Fibroblast of skin of abdomen (primary cell): ENCODE data around the gene TINAG. TPM values are rescaled to one million over a fixed set of nuclear protein-coding genes. Genes with fewer than 3 reads are reported as not detected.

Experiments used
- DNase-seq: peaks from one replicate; pipeline ENCODE4 v3.0.0-alpha.2; 2013
- polyA plus RNA-seq, 2 experiments: library from polyadenylated mRNA; unstranded; fragments of 120-200 nt; gene quantifications; one replicate each; pipeline ENCODE4 v1.2.1, GENCODE V29; 2013; ENCODE audit not compliant: insufficient read length in 2 of 2

Gene TINAG, protein sequence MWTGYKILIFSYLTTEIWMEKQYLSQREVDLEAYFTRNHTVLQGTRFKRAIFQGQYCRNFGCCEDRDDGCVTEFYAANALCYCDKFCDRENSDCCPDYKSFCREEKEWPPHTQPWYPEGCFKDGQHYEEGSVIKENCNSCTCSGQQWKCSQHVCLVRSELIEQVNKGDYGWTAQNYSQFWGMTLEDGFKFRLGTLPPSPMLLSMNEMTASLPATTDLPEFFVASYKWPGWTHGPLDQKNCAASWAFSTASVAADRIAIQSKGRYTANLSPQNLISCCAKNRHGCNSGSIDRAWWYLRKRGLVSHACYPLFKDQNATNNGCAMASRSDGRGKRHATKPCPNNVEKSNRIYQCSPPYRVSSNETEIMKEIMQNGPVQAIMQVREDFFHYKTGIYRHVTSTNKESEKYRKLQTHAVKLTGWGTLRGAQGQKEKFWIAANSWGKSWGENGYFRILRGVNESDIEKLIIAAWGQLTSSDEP
- not detected for polyA plus RNA-seq (2013, experiment 1 of 2; ENCODE audit: insufficient read length)
- not detected for polyA plus RNA-seq (2013, experiment 2 of 2; ENCODE audit: insufficient read length)

DNA sequence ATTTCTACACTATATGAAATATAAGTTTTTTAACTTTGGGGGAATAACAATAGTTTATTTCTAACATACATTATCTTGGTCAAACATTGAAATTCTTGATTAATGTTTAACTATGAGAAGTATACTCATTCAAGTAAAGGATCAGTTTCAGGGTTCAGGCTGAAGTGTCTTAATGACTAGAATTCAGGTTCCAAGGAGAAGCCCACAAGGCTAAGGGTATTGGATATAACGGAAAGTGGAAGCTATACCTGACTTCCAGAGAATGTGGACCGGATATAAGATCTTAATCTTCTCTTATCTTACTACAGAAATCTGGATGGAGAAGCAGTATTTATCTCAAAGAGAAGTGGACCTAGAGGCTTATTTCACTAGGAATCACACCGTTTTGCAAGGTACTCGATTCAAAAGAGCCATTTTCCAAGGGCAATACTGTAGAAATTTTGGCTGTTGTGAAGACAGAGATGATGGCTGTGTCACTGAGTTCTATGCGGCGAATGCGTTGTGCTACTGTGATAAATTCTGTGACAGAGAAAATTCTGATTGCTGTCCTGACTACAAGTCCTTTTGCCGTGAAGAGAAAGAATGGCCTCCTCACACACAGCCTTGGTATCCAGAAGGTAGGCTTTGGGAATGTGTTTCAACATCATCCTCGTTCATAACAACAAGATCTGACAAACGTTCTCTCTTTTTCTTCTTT, at the start of gene TINAG:
TSS of gene TINAG (plus strand) at position 153 of the 697 bp plus-strand sequence. CDS start at position 263, 110 bp downstream.
- DNase-seq, result no peak

DNA sequence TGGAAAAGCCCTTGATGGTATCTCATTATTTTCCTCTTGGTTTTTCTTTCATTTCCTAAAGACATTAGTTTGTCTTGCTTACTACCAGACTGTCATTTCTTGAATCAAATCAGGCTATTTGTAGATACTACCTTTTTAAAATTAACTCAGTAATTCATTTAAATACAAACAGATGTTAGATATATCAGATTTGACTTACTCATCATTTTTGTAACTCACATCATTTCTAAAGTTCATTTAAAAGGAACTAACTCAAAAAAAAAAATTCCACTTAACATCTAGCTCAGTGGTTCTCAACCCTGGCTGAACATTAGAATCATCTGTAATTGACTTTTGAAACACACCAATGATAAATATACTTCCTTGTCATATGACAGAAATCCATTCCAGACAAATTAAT, 48.2 kb upstream of the TINAG start:
- no peak for DNase-seq

- no peak for DNase-seq
Observed at GRCh38 chr6:54262499-54262898, 45.7 kb upstream of the TINAG start.

- DNase-seq, result no peak
Observed at GRCh38 chr6:54262971-54263370, 45.3 kb upstream of the TINAG start.

DNA sequence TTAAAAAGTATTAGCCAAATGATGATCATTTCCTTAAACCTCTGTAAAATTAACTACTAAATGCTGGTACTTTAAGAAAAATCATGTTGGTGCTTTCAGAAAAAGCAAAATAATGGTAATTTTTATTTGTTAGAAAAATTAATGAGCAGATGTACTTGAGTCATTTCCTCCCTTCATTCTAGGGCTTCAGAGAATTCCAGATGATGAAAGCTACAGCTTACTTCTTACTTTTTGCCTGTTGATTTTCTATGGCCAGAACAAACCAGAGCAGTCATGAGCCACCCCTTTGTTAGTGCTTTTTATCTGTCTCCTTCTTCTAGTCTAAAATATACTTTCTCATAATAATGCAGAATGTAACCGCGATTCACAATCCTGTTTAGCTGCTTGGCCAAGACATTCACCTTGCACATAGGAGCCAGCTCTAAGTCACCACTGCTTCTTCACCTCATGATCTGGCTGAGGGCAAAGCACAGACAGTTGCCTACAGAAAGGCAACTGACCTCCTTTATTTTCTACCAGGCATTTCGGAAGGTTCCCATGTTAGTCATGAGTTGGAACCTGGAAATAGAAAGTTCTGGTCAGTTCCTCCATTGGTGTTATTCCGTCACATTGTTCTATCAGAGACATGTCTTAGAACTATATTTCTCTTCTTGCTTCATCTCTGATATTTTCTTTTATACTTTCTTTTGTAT, 43.5 kb upstream of the TINAG start:
- peak; percentile 32 for DNase-seq

- no peak for DNase-seq
Observed at GRCh38 chr6:54266400-54266923, 41.8 kb upstream of the TINAG start.

DNA sequence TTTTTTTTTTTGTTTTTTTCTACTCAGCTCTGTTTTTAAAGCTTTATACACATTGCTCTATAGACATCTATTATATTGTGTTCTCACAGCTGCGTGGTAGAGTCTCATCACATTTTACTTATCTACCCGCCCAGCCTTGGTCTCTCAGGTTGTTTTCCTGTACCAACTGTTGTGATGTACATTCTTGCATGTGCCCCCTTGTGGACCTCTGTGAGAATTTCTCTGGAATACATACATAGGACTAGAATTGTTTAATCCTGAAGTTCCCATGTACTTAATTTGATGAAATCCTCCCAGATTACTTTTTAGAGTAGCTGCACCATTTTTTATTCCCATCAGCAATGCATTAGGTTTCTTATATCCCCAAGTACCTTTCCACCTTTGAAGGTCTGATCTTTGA, 40.4 kb upstream of the TINAG start:
- peak; percentile 40 for DNase-seq

DNA sequence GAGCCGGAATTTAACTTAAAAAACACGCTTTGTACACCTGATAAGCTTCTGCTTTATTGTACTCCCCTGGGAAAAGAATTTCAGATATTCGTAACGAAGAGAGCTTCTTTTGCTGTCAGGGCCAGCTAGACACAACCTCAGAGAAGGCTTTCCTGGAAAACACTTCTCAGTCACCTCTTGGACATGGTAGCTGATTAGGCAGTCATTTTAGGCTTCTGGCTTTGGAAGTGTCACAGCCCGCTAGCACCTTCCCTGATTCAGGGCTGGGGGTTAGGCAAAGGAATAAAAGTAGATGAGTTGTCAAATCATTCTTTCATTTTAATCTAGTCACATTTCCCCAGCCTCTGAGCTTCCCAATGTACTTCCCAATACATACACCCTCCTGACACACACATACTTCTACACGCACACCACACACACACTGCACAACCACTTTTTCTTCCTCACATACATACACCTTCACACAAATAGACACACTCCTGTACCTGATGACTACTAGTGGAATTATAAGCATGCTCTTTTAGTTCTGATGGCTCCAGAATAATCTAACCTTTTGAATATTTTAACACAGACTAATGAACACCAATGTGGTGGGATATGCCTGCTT, 34.9 kb upstream of the TINAG start:
- DNase-seq, result no peak

DNA sequence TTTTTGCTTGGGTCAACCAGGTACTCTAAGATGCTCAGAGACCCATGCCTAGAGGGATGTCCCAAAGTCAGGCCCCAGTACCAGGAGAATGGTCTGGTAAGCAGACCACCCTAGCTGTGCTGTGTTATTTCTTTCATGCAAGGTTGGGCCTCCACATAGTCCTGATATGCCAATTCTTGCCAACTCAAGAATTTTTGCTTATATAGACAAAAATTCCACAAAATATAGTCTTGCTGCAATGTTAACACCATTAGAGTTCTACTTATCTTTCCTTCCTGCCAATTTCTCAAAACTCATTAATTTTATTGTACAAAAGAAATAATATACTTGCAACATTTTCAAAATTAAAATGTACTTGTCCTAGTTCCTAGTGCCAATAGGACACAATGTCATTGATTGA, 33.9 kb upstream of the TINAG start:
- no peak for DNase-seq

DNA sequence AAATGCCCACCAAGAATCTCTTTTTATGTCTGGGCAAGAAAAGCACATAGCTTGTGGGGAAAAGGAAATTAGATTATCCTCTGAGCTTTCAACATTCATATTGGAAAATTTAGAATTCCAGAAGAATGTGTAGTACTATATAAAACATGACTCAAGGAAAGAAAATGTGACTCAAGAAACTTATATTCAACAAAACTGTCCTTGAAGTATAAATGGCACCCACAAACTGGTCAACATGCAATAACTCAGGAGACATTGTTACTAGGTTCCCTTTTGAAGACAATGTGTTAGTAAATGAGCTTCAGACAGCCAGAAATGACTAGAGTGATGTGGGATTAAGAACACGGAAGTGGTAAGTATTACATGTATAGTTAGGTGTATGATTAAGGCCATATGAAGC, 26.1 kb upstream of the TINAG start:
- peak; percentile 99 for DNase-seq

GRCh38 chr6:54284161-54284860, 23.9 kb upstream of the TINAG start:
- no peak for DNase-seq

- DNase-seq, result peak; percentile 79
Observed at GRCh38 chr6:54285595-54285994, 22.6 kb upstream of the TINAG start.

GRCh38 chr6:54286141-54286540, 22.1 kb upstream of the TINAG start:
- DNase-seq, result peak; percentile 77

DNA sequence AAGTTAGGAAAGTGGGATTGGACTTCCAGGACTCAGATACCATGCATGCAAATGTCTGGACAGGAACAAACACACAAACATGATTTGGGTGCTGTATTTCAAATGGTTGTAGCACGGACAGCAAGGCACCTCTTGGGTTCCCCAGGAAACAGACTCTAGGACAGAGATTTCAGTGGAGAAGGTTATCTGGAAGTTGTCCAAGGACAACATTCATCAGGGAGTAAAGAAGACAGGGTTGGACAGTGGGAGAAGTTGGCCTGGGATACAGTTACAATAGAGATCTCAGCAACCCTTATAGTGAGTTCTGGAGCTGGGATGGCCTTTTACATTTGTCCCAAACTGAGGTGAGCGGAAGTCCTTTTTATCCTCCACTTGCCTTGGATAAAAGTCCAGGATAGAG, 19.8 kb upstream of the TINAG start:
- DNase-seq, result no peak

- DNase-seq, result peak; percentile 38
Observed at GRCh38 chr6:54289426-54289825, 18.8 kb upstream of the TINAG start.

GRCh38 chr6:54291146-54291545, 17.1 kb upstream of the TINAG start:
- DNase-seq, result peak; percentile 78

DNA sequence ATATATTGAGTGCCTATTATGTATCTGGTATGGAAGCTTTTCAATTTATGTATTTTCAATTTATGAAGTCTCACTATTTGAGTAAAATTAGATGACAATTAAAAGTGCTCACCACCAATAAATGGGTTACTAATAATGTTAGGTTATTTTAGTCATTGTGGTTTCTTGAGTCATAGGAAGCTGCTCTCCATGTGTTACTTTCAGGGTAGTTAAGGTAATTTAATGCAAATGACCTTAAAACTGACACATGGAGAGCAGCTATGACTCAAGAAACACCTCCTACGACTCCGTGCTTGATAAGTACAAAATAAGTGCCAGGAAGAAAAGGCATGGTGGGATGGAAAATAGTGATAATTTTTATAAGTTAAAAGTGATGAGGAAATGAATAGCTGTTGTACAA, 16.5 kb upstream of the TINAG start:
- DNase-seq, result peak; percentile 85

GRCh38 chr6:54294965-54295532, 13.2 kb upstream of the TINAG start:
- no peak for DNase-seq

- DNase-seq, result peak; percentile 90
Observed at GRCh38 chr6:54299542-54300269, 8.5 kb upstream of the TINAG start.

DNA sequence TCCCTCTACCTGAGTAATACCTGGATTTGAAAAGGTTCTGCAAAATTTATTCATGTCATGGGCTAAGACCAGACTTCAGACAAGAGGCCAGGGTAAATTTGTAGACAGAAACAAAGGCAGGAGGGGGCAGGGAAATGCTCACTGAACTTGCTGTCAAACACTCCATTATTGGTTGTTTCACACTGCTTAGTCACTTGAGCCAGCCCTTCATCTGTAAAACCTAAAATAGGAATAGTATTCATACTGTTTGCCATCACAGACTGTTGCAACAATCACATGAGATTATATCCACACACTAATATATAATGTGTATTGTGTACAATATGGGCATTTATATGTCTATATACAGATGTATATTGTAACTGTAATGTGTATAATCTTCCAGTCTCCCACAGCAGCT, 6.5 kb upstream of the TINAG start:
- no peak for DNase-seq
